GM18511 (cell line): ENCODE results near the gene FHOD3.

Experiments used
- ATAC-seq: cut with Tn5 transposase; IDR thresholded peaks from one replicate; pipeline ENCODE4 v1.9.1; 2021; ENCODE audit warnings: mild to moderate bottlenecking, moderate library complexity; ENCODE audit not compliant: unreplicated experiment

The FHOD3 gene

GRCh38 chr18:36378205-36378604 lies 80.7 kb downstream of the FHOD3 start:
- no peak for ATAC-seq

- ATAC-seq = no peak
These were observed 82.0 kb downstream of the FHOD3 start for GRCh38 chr18:36379435-36379984.

- no peak for ATAC-seq
These were observed 82.8 kb downstream of the FHOD3 start for GRCh38 chr18:36380173-36380827.

GRCh38 chr18:36381075-36381474 lies 83.6 kb downstream of the FHOD3 start:
- ATAC-seq = no peak

- ATAC-seq = no peak
These were observed 85.3 kb downstream of the FHOD3 start for GRCh38 chr18:36382854-36383253.

GRCh38 chr18:36386150-36386920 lies 88.8 kb downstream of the FHOD3 start:
- ATAC-seq = no peak

- no peak for ATAC-seq
These were observed 89.8 kb downstream of the FHOD3 start for GRCh38 chr18:36387310-36387709.

- ATAC-seq = no peak
These were observed 90.8 kb downstream of the FHOD3 start for GRCh38 chr18:36388310-36388709.

- no peak for ATAC-seq
These were observed 91.5 kb downstream of the FHOD3 start for GRCh38 chr18:36389027-36389426.

GRCh38 chr18:36389811-36390581 lies 92.5 kb downstream of the FHOD3 start:
- no peak for ATAC-seq

- ATAC-seq = no peak
These were observed 94.1 kb downstream of the FHOD3 start for GRCh38 chr18:36391426-36392145.

GRCh38 chr18:36392164-36392978 lies 94.9 kb downstream of the FHOD3 start:
- ATAC-seq = no peak

GRCh38 chr18:36392979-36393287 lies 95.4 kb downstream of the FHOD3 start:
- ATAC-seq = no peak

GRCh38 chr18:36394486-36394885 lies 97.0 kb downstream of the FHOD3 start:
- ATAC-seq = no peak

- ATAC-seq = no peak
These were observed 98.7 kb downstream of the FHOD3 start for GRCh38 chr18:36396190-36396589.

- ATAC-seq = no peak
These were observed 99.5 kb downstream of the FHOD3 start for GRCh38 chr18:36397033-36397432.

GRCh38 chr18:36398419-36398818 lies 100.9 kb downstream of the FHOD3 start:
- ATAC-seq = no peak

GRCh38 chr18:36399055-36399454 lies 101.5 kb downstream of the FHOD3 start:
- no peak for ATAC-seq

- no peak for ATAC-seq
These were observed 103.9 kb downstream of the FHOD3 start for GRCh38 chr18:36401462-36401861.

GRCh38 chr18:36402765-36403396 lies 105.4 kb downstream of the FHOD3 start:
- ATAC-seq = no peak
